Keratinocyte (primary cell): Measurements from ENCODE around the gene TWSG1.
A peak's percentile ranks its signal among the peaks of the same experiment; 100 is the strongest.

Experiments used
- EZH2 ChIP-seq: IDR thresholded peaks from one replicate; pipeline ENCODE4 v1.6.1; 2012; ENCODE audit warnings: inconsistent platforms, mild to moderate bottlenecking, low read length, moderate library complexity
- TF ChIP-seq, protein P1 (sequence below), 3 experiments: IDR thresholded peaks in 1 of 3; conservative IDR thresholded peaks in 1 of 3; optimal IDR thresholded peaks in 1 of 3; 2 replicates in 2 of 3; 3 replicates in 1 of 3; pipeline versions ENCODE3 to v1.5.1; 2011; ENCODE audit warnings: low read length in 3 of 3, mild to moderate bottlenecking in 3 of 3, moderate library complexity in 2 of 3, control low read depth in 1 of 3, inconsistent platforms in 1 of 3; ENCODE audit not compliant: insufficient read depth in 2 of 3; ENCODE audit errors: extremely low read depth in 1 of 3

DNA sequence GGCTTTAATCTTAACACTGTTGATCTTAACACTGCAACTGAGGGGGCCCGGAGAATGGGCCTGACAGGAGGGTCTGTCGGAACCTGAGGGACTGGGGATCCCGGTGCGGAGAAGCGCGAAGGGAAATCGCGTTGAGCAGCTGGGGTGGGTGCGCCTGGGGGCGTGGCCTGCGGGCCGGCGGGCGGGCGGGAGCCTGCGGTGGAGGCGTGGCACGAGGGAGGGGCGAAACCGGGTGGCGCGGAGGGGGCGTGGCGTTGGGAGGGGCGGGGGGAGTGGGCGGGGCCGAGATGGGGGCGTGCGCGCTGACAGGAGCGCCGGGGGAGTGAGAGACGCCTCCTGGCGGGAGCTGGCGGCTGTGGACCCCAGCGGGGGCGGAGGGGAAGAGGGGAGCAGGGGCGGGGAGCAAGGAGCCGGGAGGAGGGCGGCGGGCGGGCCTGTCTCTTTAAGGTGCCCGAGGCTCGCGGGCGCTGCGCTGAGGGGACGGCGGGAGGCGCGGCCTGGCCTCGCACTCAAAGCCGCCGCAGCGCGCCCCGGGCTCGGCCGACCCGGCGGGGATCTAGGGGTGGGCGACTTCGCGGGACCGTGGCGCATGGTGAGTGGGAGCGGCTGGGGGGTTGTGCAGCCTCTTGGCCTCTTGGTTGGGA lies at the start of gene TWSG1:
- TF ChIP-seq, protein P1, sequence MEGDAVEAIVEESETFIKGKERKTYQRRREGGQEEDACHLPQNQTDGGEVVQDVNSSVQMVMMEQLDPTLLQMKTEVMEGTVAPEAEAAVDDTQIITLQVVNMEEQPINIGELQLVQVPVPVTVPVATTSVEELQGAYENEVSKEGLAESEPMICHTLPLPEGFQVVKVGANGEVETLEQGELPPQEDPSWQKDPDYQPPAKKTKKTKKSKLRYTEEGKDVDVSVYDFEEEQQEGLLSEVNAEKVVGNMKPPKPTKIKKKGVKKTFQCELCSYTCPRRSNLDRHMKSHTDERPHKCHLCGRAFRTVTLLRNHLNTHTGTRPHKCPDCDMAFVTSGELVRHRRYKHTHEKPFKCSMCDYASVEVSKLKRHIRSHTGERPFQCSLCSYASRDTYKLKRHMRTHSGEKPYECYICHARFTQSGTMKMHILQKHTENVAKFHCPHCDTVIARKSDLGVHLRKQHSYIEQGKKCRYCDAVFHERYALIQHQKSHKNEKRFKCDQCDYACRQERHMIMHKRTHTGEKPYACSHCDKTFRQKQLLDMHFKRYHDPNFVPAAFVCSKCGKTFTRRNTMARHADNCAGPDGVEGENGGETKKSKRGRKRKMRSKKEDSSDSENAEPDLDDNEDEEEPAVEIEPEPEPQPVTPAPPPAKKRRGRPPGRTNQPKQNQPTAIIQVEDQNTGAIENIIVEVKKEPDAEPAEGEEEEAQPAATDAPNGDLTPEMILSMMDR (optimal IDR thresholded peaks at IDR 0.05 in 1 of 3, IDR thresholded peaks at IDR 0.05 in 1 of 3, conservative IDR thresholded peaks at IDR 0.05 in 1 of 3; ENCODE audit: extremely low read depth in 1 of 3, insufficient read depth in 2 of 3, low read length in 3 of 3): peak in 2 of 3 experiments; percentile 32 to 52
- TF ChIP-seq EZH2: no peak
